ENCODE data around the gene TBC1D2. TPM values are rescaled to one million over a fixed set of nuclear protein-coding genes. Genes with fewer than 3 reads are reported as not detected.

Gene TBC1D2
- total and polyA plus RNA-seq, 4 donors, result 2.8 to 5.1 (median 3.7) TPM

DNA sequence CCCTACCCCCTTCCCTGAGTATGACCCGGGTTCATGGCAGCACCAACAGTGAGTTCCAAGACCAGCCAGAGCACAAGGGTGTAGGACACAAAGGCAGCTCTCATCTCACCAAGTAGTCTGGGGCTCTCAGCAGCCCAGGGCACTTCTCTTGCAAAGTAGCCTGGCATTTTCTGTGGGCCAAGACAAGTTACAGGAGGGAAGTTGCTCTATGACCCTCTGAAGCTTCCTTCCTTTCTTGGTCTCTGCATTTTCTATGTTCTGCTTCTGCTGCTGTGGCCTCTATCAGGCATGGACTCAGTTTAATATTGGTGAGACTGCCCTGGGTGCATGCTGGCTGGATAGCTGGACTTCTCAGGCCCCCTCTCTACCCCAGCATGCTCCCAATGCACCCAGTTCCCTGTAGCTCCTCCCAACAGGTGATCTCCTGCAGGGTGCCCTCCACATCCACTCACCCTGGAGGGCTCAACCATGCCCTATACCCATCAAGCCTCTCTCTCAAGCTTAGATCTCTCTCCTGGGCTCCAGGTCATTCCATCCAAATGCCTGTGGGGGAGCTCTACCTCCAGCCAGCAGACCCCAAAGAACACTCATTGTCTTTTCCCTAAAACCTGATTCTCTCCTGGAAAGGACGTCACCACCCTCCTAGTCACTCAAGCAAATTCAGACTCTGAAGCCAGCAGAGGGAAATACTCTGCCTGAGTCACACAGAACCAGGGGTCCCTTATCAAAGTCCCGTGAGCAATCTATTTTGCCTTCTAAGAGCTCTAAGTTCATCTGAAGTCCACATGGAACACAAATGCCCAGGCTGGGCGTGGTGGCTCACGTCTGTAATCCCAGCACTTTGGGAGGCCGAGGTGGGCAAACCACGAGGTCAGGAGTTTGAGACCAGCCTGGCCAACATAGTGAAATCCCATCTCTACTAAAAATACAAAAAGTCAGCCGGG is 13.8 kb downstream of the TBC1D2 start:
- Histone ChIP-seq H3K36me3 (ENCODE audit: control insufficient read depth in 4 of 4, insufficient read depth in 3 of 4, low read depth in 1 of 4, low read length in 3 of 4) (peaks cover 0 to 2% (median 0%) of the 10 kb centered on the region in 4 donors), H3K27me3 (ENCODE audit: control insufficient read depth in 4 of 4, insufficient read depth in 4 of 4, low read length in 3 of 4) (no peaks in the 10 kb centered on the region), H3K4me3 (ENCODE audit: low read depth in 1 of 3, low read length in 3 of 3) (no peak overlapping the region), H3K27ac (ENCODE audit: low read depth in 1 of 2, low read length in 2 of 2) (no peak overlapping the region), H3K9me3 (ENCODE audit: control insufficient read depth in 4 of 4, low read length in 3 of 4) (no peaks in the 10 kb centered on the region), H3K9ac (ENCODE audit: low read depth in 1 of 2, low read length in 2 of 2) (no peak overlapping the region), H3K4me1 (ENCODE audit: control insufficient read depth in 4 of 4, insufficient read depth in 4 of 4, low read length in 3 of 4) (no peaks in the 10 kb centered on the region)
- no peak for TF ChIP-seq SP1 (IDR thresholded peaks at IDR 0.05)
- no peak for TF ChIP-seq NR2F2 (IDR thresholded peaks at IDR 0.05)
- TF ChIP-seq HNF4G (IDR thresholded peaks at IDR 0.05), result no peak
- no peak for TF ChIP-seq GABPA (IDR thresholded peaks at IDR 0.05 in 1 of 2, conservative IDR thresholded peaks at IDR 0.05 in 1 of 2)
- no peak for TF ChIP-seq YY1 (IDR thresholded peaks at IDR 0.05)
- TF ChIP-seq, protein P1, sequence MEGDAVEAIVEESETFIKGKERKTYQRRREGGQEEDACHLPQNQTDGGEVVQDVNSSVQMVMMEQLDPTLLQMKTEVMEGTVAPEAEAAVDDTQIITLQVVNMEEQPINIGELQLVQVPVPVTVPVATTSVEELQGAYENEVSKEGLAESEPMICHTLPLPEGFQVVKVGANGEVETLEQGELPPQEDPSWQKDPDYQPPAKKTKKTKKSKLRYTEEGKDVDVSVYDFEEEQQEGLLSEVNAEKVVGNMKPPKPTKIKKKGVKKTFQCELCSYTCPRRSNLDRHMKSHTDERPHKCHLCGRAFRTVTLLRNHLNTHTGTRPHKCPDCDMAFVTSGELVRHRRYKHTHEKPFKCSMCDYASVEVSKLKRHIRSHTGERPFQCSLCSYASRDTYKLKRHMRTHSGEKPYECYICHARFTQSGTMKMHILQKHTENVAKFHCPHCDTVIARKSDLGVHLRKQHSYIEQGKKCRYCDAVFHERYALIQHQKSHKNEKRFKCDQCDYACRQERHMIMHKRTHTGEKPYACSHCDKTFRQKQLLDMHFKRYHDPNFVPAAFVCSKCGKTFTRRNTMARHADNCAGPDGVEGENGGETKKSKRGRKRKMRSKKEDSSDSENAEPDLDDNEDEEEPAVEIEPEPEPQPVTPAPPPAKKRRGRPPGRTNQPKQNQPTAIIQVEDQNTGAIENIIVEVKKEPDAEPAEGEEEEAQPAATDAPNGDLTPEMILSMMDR (IDR thresholded peaks at IDR 0.05; ENCODE audit: low read depth, low read length, missing input control), result no peak
- no peak for TF ChIP-seq EGR1 (IDR thresholded peaks at IDR 0.05; ENCODE audit: low read depth in 2 of 2)
- TF ChIP-seq, protein P2, sequence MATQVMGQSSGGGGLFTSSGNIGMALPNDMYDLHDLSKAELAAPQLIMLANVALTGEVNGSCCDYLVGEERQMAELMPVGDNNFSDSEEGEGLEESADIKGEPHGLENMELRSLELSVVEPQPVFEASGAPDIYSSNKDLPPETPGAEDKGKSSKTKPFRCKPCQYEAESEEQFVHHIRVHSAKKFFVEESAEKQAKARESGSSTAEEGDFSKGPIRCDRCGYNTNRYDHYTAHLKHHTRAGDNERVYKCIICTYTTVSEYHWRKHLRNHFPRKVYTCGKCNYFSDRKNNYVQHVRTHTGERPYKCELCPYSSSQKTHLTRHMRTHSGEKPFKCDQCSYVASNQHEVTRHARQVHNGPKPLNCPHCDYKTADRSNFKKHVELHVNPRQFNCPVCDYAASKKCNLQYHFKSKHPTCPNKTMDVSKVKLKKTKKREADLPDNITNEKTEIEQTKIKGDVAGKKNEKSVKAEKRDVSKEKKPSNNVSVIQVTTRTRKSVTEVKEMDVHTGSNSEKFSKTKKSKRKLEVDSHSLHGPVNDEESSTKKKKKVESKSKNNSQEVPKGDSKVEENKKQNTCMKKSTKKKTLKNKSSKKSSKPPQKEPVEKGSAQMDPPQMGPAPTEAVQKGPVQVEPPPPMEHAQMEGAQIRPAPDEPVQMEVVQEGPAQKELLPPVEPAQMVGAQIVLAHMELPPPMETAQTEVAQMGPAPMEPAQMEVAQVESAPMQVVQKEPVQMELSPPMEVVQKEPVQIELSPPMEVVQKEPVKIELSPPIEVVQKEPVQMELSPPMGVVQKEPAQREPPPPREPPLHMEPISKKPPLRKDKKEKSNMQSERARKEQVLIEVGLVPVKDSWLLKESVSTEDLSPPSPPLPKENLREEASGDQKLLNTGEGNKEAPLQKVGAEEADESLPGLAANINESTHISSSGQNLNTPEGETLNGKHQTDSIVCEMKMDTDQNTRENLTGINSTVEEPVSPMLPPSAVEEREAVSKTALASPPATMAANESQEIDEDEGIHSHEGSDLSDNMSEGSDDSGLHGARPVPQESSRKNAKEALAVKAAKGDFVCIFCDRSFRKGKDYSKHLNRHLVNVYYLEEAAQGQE (IDR thresholded peaks at IDR 0.05), result no peak
- TF ChIP-seq, protein P3, sequence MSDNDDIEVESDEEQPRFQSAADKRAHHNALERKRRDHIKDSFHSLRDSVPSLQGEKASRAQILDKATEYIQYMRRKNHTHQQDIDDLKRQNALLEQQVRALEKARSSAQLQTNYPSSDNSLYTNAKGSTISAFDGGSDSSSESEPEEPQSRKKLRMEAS (IDR thresholded peaks at IDR 0.05), result no peak
- TF ChIP-seq RAD21 (IDR thresholded peaks at IDR 0.05), result no peak
- no peak for TF ChIP-seq RXRA (IDR thresholded peaks at IDR 0.05)
- TF ChIP-seq, protein P4, sequence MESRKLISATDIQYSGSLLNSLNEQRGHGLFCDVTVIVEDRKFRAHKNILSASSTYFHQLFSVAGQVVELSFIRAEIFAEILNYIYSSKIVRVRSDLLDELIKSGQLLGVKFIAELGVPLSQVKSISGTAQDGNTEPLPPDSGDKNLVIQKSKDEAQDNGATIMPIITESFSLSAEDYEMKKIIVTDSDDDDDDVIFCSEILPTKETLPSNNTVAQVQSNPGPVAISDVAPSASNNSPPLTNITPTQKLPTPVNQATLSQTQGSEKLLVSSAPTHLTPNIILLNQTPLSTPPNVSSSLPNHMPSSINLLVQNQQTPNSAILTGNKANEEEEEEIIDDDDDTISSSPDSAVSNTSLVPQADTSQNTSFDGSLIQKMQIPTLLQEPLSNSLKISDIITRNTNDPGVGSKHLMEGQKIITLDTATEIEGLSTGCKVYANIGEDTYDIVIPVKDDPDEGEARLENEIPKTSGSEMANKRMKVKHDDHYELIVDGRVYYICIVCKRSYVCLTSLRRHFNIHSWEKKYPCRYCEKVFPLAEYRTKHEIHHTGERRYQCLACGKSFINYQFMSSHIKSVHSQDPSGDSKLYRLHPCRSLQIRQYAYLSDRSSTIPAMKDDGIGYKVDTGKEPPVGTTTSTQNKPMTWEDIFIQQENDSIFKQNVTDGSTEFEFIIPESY (IDR thresholded peaks at IDR 0.05), result no peak
- WGBS, result 91% methylated on average over 8 of the region's 8 CpGs
- no peak for DNase-seq (ENCODE audit: low spot score)

DNA sequence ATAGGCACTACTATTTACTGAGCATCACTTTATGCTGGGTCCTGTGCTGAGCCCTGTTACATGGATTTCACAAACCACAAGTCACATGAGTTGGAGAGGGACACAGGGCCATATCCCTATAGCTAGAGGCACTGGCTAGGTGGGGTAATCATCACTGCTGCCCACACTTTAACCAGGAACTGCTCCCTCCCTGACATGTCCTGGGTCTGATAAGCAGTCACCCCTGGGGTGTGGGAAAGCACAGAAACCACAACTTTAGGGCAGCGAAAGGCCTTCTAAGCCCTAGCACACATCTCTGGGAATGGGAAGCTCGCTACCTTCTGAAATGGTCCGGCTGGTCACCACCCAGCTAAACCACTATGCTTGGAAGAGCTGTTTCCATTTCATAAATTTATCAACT is 15.0 kb downstream of the TBC1D2 start:
- Histone ChIP-seq H3K9ac (ENCODE audit: low read depth in 1 of 2, low read length in 2 of 2) (no peak overlapping the region), H3K36me3 (ENCODE audit: control insufficient read depth in 4 of 4, insufficient read depth in 3 of 4, low read depth in 1 of 4, low read length in 3 of 4) (peaks cover 0 to 2% (median 0%) of the 10 kb centered on the region in 4 donors), H3K9me3 (ENCODE audit: control insufficient read depth in 4 of 4, low read length in 3 of 4) (no peaks in the 10 kb centered on the region), H3K27ac (ENCODE audit: low read depth in 1 of 2, low read length in 2 of 2) (no peak overlapping the region), H3K4me3 (ENCODE audit: low read depth in 1 of 3, low read length in 3 of 3) (no peak overlapping the region), H3K4me1 (ENCODE audit: control insufficient read depth in 4 of 4, insufficient read depth in 4 of 4, low read length in 3 of 4) (no peaks in the 10 kb centered on the region), H3K27me3 (ENCODE audit: control insufficient read depth in 4 of 4, insufficient read depth in 4 of 4, low read length in 3 of 4) (no peaks in the 10 kb centered on the region)
- TF ChIP-seq, protein P5, sequence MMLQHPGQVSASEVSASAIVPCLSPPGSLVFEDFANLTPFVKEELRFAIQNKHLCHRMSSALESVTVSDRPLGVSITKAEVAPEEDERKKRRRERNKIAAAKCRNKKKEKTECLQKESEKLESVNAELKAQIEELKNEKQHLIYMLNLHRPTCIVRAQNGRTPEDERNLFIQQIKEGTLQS (IDR thresholded peaks at IDR 0.05), result no peak
- TF ChIP-seq, protein P3 (IDR thresholded peaks at IDR 0.05), result no peak
- TF ChIP-seq, protein P1 (IDR thresholded peaks at IDR 0.05; ENCODE audit: low read depth, low read length, missing input control), result no peak
- DNase-seq (ENCODE audit: low spot score), result no peak
- 93% methylated on average over 3 of the region's 3 CpGs for WGBS

Measured in liver (tissue), 9 donors.